Activated T-helper 9 cell treated with anti-CD3 and anti-CD28 coated beads, Interleukin-2, amount 50 U/mL, for 16 hours (primary cell): ENCODE results near the gene ZSWIM6.

Experiments used
- DNase-seq: peaks from one replicate; pipeline ENCODE4 v3.0.0-alpha.2; 2020; ENCODE audit warnings: low read depth

The ZSWIM6 gene

GRCh38 chr5:61331407-61332357 is at the start of gene ZSWIM6:
ZSWIM6 (plus strand) TSS chr5:61332258; CDS start chr5:61332273, 15 bp downstream.
- DNase-seq, result peak; percentile 96

- no peak for DNase-seq
These were observed 48.6 kb upstream of the ZSWIM6 start for GRCh38 chr5:61283471-61283870.

- DNase-seq, result no peak
These were observed 46.5 kb upstream of the ZSWIM6 start for GRCh38 chr5:61285531-61285930.

GRCh38 chr5:61286446-61287132 is 45.5 kb upstream of the ZSWIM6 start:
- DNase-seq, result no peak

GRCh38 chr5:61287474-61287873 is 44.6 kb upstream of the ZSWIM6 start:
- no peak for DNase-seq

- DNase-seq, result no peak
These were observed 42.8 kb upstream of the ZSWIM6 start for GRCh38 chr5:61289241-61289640.

- DNase-seq, result no peak
These were observed 42.3 kb upstream of the ZSWIM6 start for GRCh38 chr5:61289669-61290306.

GRCh38 chr5:61290791-61291210 is 41.3 kb upstream of the ZSWIM6 start:
- no peak for DNase-seq

GRCh38 chr5:61292062-61292657 is 39.9 kb upstream of the ZSWIM6 start:
- no peak for DNase-seq

- no peak for DNase-seq
These were observed 39.0 kb upstream of the ZSWIM6 start for GRCh38 chr5:61293071-61293470.

- no peak for DNase-seq
These were observed 38.2 kb upstream of the ZSWIM6 start for GRCh38 chr5:61293873-61294272.

- DNase-seq, result no peak
These were observed 36.7 kb upstream of the ZSWIM6 start for GRCh38 chr5:61295365-61295764.

GRCh38 chr5:61298066-61298465 is 34.0 kb upstream of the ZSWIM6 start:
- no peak for DNase-seq

- no peak for DNase-seq
These were observed 33.5 kb upstream of the ZSWIM6 start for GRCh38 chr5:61298580-61298979.

GRCh38 chr5:61299261-61299681 is 32.8 kb upstream of the ZSWIM6 start:
- no peak for DNase-seq

GRCh38 chr5:61301341-61302199 is 30.5 kb upstream of the ZSWIM6 start:
- no peak for DNase-seq

GRCh38 chr5:61302200-61302563 is 29.9 kb upstream of the ZSWIM6 start:
- no peak for DNase-seq

GRCh38 chr5:61303346-61303745 is 28.7 kb upstream of the ZSWIM6 start:
- no peak for DNase-seq

- no peak for DNase-seq
These were observed 27.3 kb upstream of the ZSWIM6 start for GRCh38 chr5:61304590-61305381.

GRCh38 chr5:61306531-61307131 is 25.4 kb upstream of the ZSWIM6 start:
- no peak for DNase-seq
